GM12878 (cell line): ENCODE results near the gene SASH1. TPM values are rescaled to one million over a fixed set of nuclear protein-coding genes. Genes with fewer than 3 reads are reported as not detected.

Source experiments
- ATAC-seq: fragments of 200-7000 bp; cut with Tn5 transposase; 3 replicates; pipeline ENCODE4 v1.9.1; 2020; ENCODE audit warnings: mild to moderate bottlenecking, moderate library complexity
- BruUV-seq: library from RNA; stranded (reverse); fragments of 400-500 nt; replicated peaks from 2 replicates; lab custom pipeline; 2021; lab: Mats Ljungman, UMichigan
- CTCF ChIA-PET: fragments of 300-600 bp; sonication (Branson Sonifier 250); formaldehyde crosslinking; extraction: SDS; loops from one replicate; lab custom pipeline; 2021; ENCODE audit warnings: inconsistent platforms; lab: Yijun Ruan, JAX
- POLR2A ChIA-PET: fragments of 350-600 bp; formaldehyde crosslinking; extraction: SDS; loops from one replicate; lab custom pipeline; 2021; ENCODE audit warnings: inconsistent platforms; lab: Charles Lee
- RAD21 ChIA-PET: fragments of 300-600 bp; sonication (Branson Sonifier 250); formaldehyde crosslinking; loops from one replicate; lab custom pipeline; 2023; ENCODE audit warnings: antibody characterized with exemption; ENCODE audit not compliant: unreplicated experiment; lab: Charles Lee
- SMC1A ChIA-PET: fragments of 300-600 bp; sonication (Branson Sonifier 250); formaldehyde crosslinking; loops from one replicate; lab custom pipeline; 2023; ENCODE audit not compliant: unreplicated experiment, uncharacterized antibody; lab: Charles Lee
- DNase-seq: peaks from one replicate; pipeline ENCODE4 v3.0.0-alpha.2; 2011; ENCODE audit warnings: low read depth, low spot score
- FAIRE-seq: peaks from 3 replicates; lab custom pipeline; 2011; peaks lifted over from hg19 to GRCh38; lab: Jason Lieb, UNC
- H2AFZ ChIP-seq: 2 replicates; pipeline ENCODE4 v1.6.0; 2011; ENCODE audit warnings: low read depth, low read length, control low read depth; ENCODE audit not compliant: control insufficient read depth
- H3K27ac ChIP-seq: 2 replicates; pipeline ENCODE4 v1.5.1; 2011; ENCODE audit warnings: control low read depth; ENCODE audit not compliant: control insufficient read depth, insufficient read depth
- H3K27me3 ChIP-seq, 2 experiments: replicated peaks in 1 of 2; 2 replicates each; pipeline versions ENCODE4 v1.6.0 to v1.6.1; 2011; ENCODE audit warnings: low read length in 1 of 2; ENCODE audit not compliant: control insufficient read depth in 2 of 2, insufficient read depth in 2 of 2
- H3K36me3 ChIP-seq, 2 experiments: 2 replicates each; pipeline ENCODE4 v1.5.1; 2011; ENCODE audit warnings: low read length in 1 of 2; ENCODE audit not compliant: control insufficient read depth in 2 of 2, insufficient read depth in 2 of 2
- H3K4me1 ChIP-seq: 2 replicates; pipeline ENCODE4 v1.6.1; 2011; ENCODE audit warnings: mild to moderate bottlenecking, low read length, moderate library complexity, mixed read lengths; ENCODE audit not compliant: control insufficient read depth, insufficient read depth
- H3K4me2 ChIP-seq: 2 replicates; pipeline ENCODE4 v1.6.0; 2011; ENCODE audit warnings: control low read depth; ENCODE audit not compliant: control insufficient read depth, insufficient read depth
- H3K4me3 ChIP-seq: fragments of 200-600 bp; sonication (generic); 2 replicates; pipeline ENCODE4 v1.5.1; 2016
- H3K79me2 ChIP-seq: 2 replicates; pipeline ENCODE4 v1.6.0; 2011; ENCODE audit warnings: low read length; ENCODE audit not compliant: control insufficient read depth, insufficient read depth
- H3K9ac ChIP-seq: 2 replicates; pipeline ENCODE4 v1.8.0; 2011; ENCODE audit warnings: low read length, control low read depth, mixed read lengths; ENCODE audit not compliant: control insufficient read depth, insufficient read depth
- H3K9me3 ChIP-seq: replicated peaks from 3 replicates; pipeline ENCODE4 v1.5.1; 2011; ENCODE audit warnings: mild to moderate bottlenecking, low read length; ENCODE audit not compliant: control insufficient read depth, insufficient read depth
- H4K20me1 ChIP-seq: 2 replicates; pipeline ENCODE4 v1.6.0; 2011; ENCODE audit not compliant: control insufficient read depth, insufficient read depth
- CHD2 ChIP-seq: IDR thresholded peaks from 2 replicates; pipeline ENCODE4 v1.6.1; 2011; ENCODE audit warnings: low read depth, low read length, improper control_type of control experiment, borderline replicate concordance
- CUX1 ChIP-seq: IDR thresholded peaks from 2 replicates; pipeline ENCODE4 v1.6.1; 2012; ENCODE audit warnings: improper control_type of control experiment, low read depth, low read length; ENCODE audit not compliant: insufficient replicate concordance
- EZH2 ChIP-seq: IDR thresholded peaks from 2 replicates; pipeline ENCODE4 v1.6.1; 2012; ENCODE audit warnings: low read depth, mild to moderate bottlenecking, control low read depth, inconsistent platforms, low read length, borderline replicate concordance; ENCODE audit not compliant: control insufficient read depth
- HCFC1 ChIP-seq: fragments of 150-350 bp; IDR thresholded peaks from 2 replicates; pipeline ENCODE4 v1.6.1; 2014; ENCODE audit warnings: low read length
- HDAC2 ChIP-seq: fragments of 200-600 bp; sonication (generic); IDR thresholded peaks from 2 replicates; pipeline ENCODE4 v1.6.1; 2017
- IKZF2 ChIP-seq, 2 experiments: fragments of 450-650 bp; IDR thresholded peaks; 2 replicates each; pipeline ENCODE4 v1.6.1; 2017; ENCODE audit warnings: mild to moderate bottlenecking in 2 of 2, moderate library complexity in 2 of 2
- KDM1A ChIP-seq: fragments of 200-600 bp; sonication (generic); IDR thresholded peaks from 2 replicates; pipeline ENCODE4 v1.6.1; 2016; ENCODE audit warnings: borderline replicate concordance
- MEF2B ChIP-seq: fragments of 450-650 bp; IDR thresholded peaks from 2 replicates; pipeline ENCODE4 v1.6.1; 2018; ENCODE audit warnings: mild to moderate bottlenecking, moderate library complexity; ENCODE audit not compliant: partially characterized antibody, poor library complexity, severe bottlenecking
- NFXL1 ChIP-seq: fragments of 450-650 bp; IDR thresholded peaks from 2 replicates; pipeline ENCODE4 v1.6.1; 2017; ENCODE audit warnings: antibody characterized with exemption, mild to moderate bottlenecking, borderline replicate concordance
- RCOR1 ChIP-seq: conservative IDR thresholded peaks from 2 replicates; pipeline ENCODE4 v1.6.1; 2012; ENCODE audit warnings: low read depth, low read length, improper control_type of control experiment
- RUNX3 ChIP-seq: IDR thresholded peaks from 2 replicates; pipeline ENCODE4 v1.6.1; 2012; ENCODE audit warnings: low read length, inconsistent platforms
- SMAD5 ChIP-seq: IDR thresholded peaks from 2 replicates; pipeline ENCODE4 v1.6.1; 2016; ENCODE audit warnings: antibody characterized with exemption, low read depth
- SREBF1 ChIP-seq: IDR thresholded peaks from 2 replicates; pipeline ENCODE4 v1.6.1; 2012; ENCODE audit warnings: mild to moderate bottlenecking, low read length
- SUZ12 ChIP-seq: fragments of 200-600 bp; sonication (generic); IDR thresholded peaks from one replicate; pipeline ENCODE4 v1.6.1; 2018; ENCODE audit warnings: antibody characterized with exemption, mild to moderate bottlenecking; ENCODE audit not compliant: unreplicated experiment
- ZBTB33 ChIP-seq: fragments of 450-650 bp; IDR thresholded peaks from 2 replicates; pipeline ENCODE4 v1.6.1; 2017; ENCODE audit warnings: mild to moderate bottlenecking
- ZNF24 ChIP-seq: fragments of 450-650 bp; IDR thresholded peaks from 2 replicates; pipeline ENCODE4 v1.6.1; 2017; ENCODE audit warnings: antibody characterized with exemption, mild to moderate bottlenecking
- ZNF622 ChIP-seq: fragments of 450-650 bp; IDR thresholded peaks from 2 replicates; pipeline ENCODE4 v1.6.1; 2017; ENCODE audit warnings: mild to moderate bottlenecking, inconsistent platforms
- WGBS: methylation state at CpG from one replicate; pipeline ENCODE4 v1.1.6; 2016; ENCODE audit warnings: low lambda C conversion rate; ENCODE audit not compliant: insufficient replicate concordance, insufficient coverage; ENCODE audit errors: missing lambda C conversion rate; 5-methylcytosine and 5-hydroxymethylcytosine counted together
- in situ Hi-C: fragments of 300-500 bp; cut with MboI; formaldehyde crosslinking; loops from 9 replicates; pipeline ENCODE4 v1.14.3; 2018; ENCODE audit warnings: mixed read lengths
- intact Hi-C: fragments of 100-400 bp; cut with micrococcal nuclease; formaldehyde crosslinking; loops from one replicate; pipeline ENCODE4 v1.14.2; 2022; ENCODE audit not compliant: unreplicated experiment
- polyA plus RNA-seq, 11 experiments: library from polyadenylated mRNA; depleted of rRNA in 4 of 11; unstranded in 6 of 11; stranded (reverse) in 5 of 11; fragments of >200 nt; fragmentation: Nextera tagmentation in 4 of 11; fragmentation: Illumina TruSeq in 1 of 11; extraction: Ambion mirVana in 4 of 11; extraction: Trizol in 1 of 11; gene quantifications; 1 replicate in 1 of 11; 2 replicates in 10 of 11; pipeline versions ENCODE4 v1.2.1 to v1.2.3, GENCODE V29; 2011 to 2016; ENCODE audit warnings: inconsistent platforms in 2 of 11, missing spikeins in 2 of 11, low read depth in 1 of 11
- total RNA-seq, 4 experiments: library from RNA; depleted of rRNA in 3 of 4; stranded (reverse); fragments of >200 nt in 3 of 4; fragmentation: Illumina TruSeq in 1 of 4; extraction: Trizol in 1 of 4; gene quantifications; 2 replicates each; pipeline versions ENCODE4 v1.2.1 to v1.2.3, GENCODE V29; 2013 to 2021

Gene SASH1
- total and polyA plus RNA-seq, 10 of the 15 experiments (the other 5 are each of a cell fraction or from before 2014, with no cell fraction given): 0.01 to 0.73 (median 0.14) TPM; not detected in 4

- ATAC-seq (no peak), DNase-seq (no peak), FAIRE-seq (no peak)
- H2AFZ ChIP-seq: no peak overlapping the region
- RAD21 ChIA-PET: interaction anchor here (1.4 kb wide), 1 partner anchor 858 kb away, joined by 3 read pairs; no protein-coding TSS in a partner anchor
- H3K27ac ChIP-seq: no peak overlapping the region
- TF ChIP-seq CUX1: no peak
- no peak for TF ChIP-seq EZH2
- no peak for TF ChIP-seq ZNF622
- no peak for TF ChIP-seq RCOR1
- no peak for TF ChIP-seq KDM1A
- TF ChIP-seq RUNX3: no peak
- TF ChIP-seq HDAC2: no peak
- TF ChIP-seq ZNF24: no peak
- TF ChIP-seq SUZ12: no peak
- TF ChIP-seq NFXL1: no peak
- no peak for TF ChIP-seq ZBTB33
- TF ChIP-seq MEF2B: no peak
- TF ChIP-seq IKZF2 (IDR thresholded peaks at IDR 0.05): no peak
- TF ChIP-seq SREBF1: no peak
- TF ChIP-seq HCFC1: no peak
- no peak for TF ChIP-seq SMAD5
- TF ChIP-seq CHD2: no peak
- intact Hi-C loops: no loop called here
- 33% methylated on average over 5 of the region's 5 CpGs for WGBS
- H3K79me2 ChIP-seq: no peaks in the 10 kb centered on the region
- no TSS peak for BruUV-seq
- H3K4me3 ChIP-seq: no peak overlapping the region
- SMC1A ChIA-PET: interaction anchor here (1.1 kb wide), 1 partner anchor 127 kb away, joined by 3 read pairs; no protein-coding TSS in a partner anchor
- in situ Hi-C loops: loop anchor here (5.0 kb wide), 1 partner anchor 853 kb away; no protein-coding TSS in a partner anchor
- H3K4me2 ChIP-seq: no peak overlapping the region
- H3K9me3 ChIP-seq: no peaks in the 10 kb centered on the region
- no peaks in the 10 kb centered on the region for H3K36me3 ChIP-seq
- POLR2A ChIA-PET: no interaction called here
- no peaks in the 10 kb centered on the region for H3K4me1 ChIP-seq
- no peaks in the 10 kb centered on the region for H4K20me1 ChIP-seq
- CTCF ChIA-PET: interaction anchor here (0.8 to 0.9 kb wide), 2 partner anchors 14 kb away, joined by 3 read pairs; no protein-coding TSS in a partner anchor
- no peak overlapping the region for H3K9ac ChIP-seq
- peaks cover 0 to 5% of the 10 kb centered on the region in 2 experiments; a peak in 1 of 4 replicates for H3K27me3 ChIP-seq
These were observed 231.3 kb downstream of the SASH1 start for GRCh38 chr6:148573922-148574321.
